GM12801 (cell line): Measurements from ENCODE around the gene LRSAM1.

Experiments used
- TF ChIP-seq, protein P1 (sequence below): IDR thresholded peaks from one replicate; pipeline ENCODE4 v1.5.1; 2011; ENCODE audit warnings: control low read depth; ENCODE audit not compliant: insufficient read length; ENCODE audit errors: extremely low read depth

Gene LRSAM1

DNA sequence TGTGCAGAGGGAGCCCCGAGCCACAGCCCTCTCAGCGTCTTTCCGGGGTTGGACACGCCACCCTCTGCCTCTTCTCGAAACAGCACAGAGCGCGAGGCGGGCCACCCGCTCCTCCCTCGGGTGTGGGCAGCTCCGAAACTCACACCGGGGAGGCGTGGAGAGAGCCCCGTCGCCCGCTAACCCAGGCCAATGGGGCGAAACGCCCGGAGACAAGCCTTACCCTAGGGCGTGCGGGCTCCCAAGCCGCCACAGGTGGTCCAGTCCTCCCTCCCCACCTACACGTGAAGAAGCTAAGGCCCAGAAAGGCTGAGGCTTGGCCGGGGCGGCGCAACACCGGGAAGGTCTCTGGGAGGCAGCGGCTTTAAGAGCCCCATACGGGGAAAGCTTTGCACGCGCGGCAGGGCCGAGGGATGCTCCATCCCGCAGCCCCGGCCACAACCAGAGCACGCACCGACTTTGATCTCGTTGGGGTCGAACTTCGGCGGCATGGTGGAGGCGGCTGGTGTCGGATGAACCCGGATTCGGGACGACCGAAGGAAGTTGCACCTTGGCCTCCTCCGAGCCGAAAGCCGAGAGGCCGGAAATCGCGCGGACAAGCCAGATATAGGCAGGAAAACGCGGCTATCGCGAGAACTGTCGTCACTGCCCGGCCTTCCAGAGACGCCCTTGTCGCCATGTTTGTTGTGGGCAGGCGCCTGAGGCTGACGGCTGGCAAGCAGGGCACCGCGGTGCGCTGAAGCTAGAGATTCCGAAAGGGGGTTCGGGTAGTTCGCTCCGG, at the start of gene LRSAM1, which contains the start of gene RPL12:
LRSAM1 (plus strand) TSS at position 681 of the 778 bp plus-strand sequence. CDS start 3,018 bp downstream, outside the sequence.
RPL12 (minus strand) TSS at position 577 of the 778 bp plus-strand sequence; CDS start at position 488, 89 bp downstream.
- TF ChIP-seq, protein P1, sequence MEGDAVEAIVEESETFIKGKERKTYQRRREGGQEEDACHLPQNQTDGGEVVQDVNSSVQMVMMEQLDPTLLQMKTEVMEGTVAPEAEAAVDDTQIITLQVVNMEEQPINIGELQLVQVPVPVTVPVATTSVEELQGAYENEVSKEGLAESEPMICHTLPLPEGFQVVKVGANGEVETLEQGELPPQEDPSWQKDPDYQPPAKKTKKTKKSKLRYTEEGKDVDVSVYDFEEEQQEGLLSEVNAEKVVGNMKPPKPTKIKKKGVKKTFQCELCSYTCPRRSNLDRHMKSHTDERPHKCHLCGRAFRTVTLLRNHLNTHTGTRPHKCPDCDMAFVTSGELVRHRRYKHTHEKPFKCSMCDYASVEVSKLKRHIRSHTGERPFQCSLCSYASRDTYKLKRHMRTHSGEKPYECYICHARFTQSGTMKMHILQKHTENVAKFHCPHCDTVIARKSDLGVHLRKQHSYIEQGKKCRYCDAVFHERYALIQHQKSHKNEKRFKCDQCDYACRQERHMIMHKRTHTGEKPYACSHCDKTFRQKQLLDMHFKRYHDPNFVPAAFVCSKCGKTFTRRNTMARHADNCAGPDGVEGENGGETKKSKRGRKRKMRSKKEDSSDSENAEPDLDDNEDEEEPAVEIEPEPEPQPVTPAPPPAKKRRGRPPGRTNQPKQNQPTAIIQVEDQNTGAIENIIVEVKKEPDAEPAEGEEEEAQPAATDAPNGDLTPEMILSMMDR = no peak

DNA sequence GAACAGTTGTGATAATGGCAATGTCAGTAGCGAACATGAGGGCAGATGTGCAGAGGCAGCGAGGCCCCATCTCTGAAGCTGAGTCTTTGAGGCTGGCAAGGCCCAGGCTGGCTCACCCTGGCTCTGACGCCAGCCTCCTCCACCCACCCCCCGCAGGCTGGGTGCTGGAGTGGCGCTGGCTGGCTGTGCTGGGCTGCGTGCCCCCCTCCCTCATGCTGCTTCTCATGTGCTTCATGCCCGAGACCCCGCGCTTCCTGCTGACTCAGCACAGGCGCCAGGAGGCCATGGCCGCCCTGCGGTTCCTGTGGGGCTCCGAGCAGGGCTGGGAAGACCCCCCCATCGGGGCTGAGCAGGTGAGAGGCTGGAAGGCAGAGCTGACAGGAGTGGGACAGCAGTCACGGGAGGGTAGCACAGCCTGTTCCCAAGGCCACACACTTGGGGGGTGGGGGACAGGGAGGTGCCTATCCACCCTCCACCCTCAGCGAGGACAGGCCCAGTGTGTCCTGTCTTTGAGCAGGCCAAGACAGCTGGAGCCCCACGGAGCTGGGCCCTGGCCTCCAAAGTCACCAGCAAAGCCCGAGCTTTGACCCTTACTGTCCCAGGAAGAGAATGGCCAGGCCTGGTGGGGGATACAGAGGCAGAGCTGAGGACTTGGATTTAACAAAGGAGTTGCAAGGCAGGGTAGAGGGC, 48.8 kb upstream of the LRSAM1 start:
- TF ChIP-seq, protein P1 = no peak

DNA sequence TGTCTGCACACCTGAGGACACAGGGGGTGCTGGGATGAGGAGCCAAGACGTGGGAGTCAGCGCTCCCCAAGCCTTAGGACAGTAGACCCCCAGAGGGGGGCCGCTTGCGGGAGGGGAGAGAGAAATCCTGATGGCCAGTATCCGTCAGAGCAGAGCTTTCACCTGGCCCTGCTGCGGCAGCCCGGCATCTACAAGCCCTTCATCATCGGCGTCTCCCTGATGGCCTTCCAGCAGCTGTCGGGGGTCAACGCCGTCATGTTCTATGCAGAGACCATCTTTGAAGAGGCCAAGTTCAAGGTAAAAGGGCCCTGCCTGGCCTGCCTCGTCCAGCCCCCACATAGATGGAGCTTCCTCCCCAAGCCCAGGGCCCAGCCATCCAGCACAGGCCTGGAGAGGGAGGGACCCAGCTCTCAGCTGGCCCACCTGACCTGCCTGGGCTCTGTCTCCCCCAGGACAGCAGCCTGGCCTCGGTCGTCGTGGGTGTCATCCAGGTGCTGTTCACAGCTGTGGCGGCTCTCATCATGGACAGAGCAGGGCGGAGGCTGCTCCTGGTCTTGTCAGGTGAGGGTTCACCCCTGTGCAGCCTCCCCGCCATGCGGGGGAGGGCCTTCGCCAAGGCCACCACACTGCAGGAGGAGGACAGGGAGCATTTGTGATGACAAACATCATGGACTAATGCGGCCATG, 47.7 kb upstream of the LRSAM1 start:
- TF ChIP-seq, protein P1 = no peak

DNA sequence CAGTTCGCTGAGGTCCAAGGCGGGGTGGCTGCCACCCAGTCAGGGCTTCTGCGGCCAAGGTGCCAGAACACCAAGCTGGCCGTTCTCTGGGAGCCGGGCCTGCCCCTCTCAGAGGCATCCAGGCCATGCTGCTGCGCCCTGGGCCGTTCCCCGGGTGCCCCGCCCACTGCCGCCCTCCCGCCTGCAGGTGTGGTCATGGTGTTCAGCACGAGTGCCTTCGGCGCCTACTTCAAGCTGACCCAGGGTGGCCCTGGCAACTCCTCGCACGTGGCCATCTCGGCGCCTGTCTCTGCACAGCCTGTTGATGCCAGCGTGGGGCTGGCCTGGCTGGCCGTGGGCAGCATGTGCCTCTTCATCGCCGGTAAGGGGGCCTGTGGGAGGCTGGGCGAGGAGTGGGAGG, 46.7 kb upstream of the LRSAM1 start:
- TF ChIP-seq, protein P1 = no peak

DNA sequence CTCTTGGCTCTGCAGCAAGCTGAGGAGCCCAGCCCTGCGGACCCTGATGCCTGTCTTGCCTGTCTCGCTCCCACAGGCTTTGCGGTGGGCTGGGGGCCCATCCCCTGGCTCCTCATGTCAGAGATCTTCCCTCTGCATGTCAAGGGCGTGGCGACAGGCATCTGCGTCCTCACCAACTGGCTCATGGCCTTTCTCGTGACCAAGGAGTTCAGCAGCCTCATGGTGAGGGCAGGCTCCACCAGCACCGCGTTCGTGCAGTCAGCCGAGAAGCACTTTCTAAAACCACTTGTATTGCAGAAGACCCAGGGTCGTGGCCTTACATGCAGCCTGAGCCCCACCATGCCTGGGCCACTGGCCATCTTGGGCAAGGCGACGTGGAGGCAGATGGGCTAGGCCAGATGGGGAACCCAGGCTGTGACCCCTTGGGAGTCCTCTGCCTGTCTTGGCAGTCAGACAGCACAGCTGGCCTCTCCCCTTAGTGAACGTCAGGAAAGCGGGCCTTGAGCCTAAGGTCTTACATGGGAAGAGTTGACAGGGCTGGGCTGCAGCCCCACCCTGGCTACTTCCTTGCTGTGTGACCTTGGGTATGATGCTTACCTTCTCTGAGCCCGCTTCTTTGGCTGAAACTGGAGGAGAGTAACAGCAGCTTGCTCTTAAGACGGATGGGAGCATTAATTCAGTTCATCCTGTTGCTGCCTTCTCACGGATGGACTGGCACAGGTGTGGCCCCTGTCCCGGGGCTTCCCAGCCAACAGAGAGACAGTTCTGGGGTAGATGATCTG, 45.8 kb upstream of the LRSAM1 start:
- TF ChIP-seq, protein P1 = no peak

DNA sequence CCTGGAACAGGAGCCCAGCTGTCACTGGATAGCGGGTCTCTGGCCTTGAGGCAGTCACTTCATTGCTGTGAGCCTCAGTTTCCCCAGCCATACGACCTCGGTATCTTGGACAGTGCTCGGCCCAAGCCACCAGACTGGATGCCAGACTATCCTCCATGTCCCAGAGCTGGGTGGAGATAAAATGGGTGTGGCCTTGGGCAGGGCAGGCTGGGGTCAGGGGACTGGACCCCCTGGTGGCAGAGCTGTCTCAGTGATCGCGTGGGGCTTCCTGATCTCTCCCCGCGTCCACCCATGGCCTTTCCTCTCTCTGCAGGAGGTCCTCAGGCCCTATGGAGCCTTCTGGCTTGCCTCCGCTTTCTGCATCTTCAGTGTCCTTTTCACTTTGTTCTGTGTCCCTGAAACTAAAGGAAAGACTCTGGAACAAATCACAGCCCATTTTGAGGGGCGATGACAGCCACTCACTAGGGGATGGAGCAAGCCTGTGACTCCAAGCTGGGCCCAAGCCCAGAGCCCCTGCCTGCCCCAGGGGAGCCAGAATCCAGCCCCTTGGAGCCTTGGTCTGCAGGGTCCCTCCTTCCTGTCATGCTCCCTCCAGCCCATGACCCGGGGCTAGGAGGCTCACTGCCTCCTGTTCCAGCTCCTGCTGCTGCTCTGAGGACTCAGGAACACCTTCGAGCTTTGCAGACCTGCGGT, 44.4 kb upstream of the LRSAM1 start:
- TF ChIP-seq, protein P1 = no peak
